ENCODE data around the gene TMEM240. TPM values are rescaled to one million over a fixed set of nuclear protein-coding genes. Genes with fewer than 3 reads are reported as not detected.

Gene TMEM240
- total RNA-seq, 1 experiment from 2014 or later: 0.87 TPM

DNA sequence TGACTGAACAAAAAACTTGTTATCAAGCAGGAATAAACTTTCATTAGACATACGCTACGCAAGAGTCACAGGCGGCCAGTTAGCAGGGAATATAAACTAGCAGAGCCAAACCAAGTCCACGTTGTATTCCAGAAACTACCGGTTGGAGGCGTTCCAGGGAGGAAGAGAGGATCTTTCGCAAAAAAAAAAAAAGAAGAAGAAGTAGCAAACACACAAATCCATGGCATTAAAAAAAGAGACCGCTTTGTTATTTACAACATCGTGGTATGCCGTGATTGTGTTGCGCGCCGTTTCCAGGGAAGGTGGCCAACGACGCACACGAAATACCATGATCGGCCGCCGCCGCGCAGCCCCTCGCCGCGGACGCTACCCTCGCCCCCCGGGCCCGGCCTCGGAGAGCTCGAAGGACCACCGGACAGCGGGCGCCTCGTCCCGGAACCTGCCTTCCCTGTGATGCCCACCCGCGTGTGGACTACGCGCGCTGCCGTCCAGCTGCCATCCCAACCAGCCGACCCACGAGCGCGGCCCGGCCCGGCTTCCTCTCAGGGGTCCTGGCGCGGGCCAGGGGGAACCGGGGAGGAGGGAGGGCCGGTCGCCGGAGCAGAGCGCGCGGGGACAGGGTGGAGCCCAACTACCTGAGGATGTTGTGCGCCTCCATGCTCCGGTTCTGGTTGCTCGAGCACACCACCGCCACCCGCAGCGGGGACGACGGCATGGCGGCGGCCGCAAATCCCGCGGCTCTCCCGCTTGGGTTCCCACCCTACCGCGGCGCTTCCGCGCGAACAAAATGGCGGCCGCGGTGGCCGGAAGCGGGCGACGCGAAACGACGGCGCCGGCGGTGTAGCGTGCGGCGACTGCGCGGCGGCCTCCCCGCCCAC, 33.7 kb upstream of the TMEM240 start:
- H3K9me2 ChIP-seq (replicated peaks; ENCODE audit: low read length): no peaks in the 10 kb centered on the region
- ATAC-seq (peak; percentile 70), DNase-seq (peak; percentile 63)
- TF ChIP-seq EZH2 (IDR thresholded peaks at IDR 0.05; ENCODE audit: low read length, unreplicated experiment): no peak
- TF ChIP-seq, protein P1, sequence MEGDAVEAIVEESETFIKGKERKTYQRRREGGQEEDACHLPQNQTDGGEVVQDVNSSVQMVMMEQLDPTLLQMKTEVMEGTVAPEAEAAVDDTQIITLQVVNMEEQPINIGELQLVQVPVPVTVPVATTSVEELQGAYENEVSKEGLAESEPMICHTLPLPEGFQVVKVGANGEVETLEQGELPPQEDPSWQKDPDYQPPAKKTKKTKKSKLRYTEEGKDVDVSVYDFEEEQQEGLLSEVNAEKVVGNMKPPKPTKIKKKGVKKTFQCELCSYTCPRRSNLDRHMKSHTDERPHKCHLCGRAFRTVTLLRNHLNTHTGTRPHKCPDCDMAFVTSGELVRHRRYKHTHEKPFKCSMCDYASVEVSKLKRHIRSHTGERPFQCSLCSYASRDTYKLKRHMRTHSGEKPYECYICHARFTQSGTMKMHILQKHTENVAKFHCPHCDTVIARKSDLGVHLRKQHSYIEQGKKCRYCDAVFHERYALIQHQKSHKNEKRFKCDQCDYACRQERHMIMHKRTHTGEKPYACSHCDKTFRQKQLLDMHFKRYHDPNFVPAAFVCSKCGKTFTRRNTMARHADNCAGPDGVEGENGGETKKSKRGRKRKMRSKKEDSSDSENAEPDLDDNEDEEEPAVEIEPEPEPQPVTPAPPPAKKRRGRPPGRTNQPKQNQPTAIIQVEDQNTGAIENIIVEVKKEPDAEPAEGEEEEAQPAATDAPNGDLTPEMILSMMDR (conservative IDR thresholded peaks at IDR 0.05; ENCODE audit: low read depth, low read length): peak; percentile 53
- H4K20me1 ChIP-seq (ENCODE audit: low read length): peaks cover 17% of the 10 kb centered on the region
- H3K27me3 ChIP-seq (ENCODE audit: low read length): no peaks in the 10 kb centered on the region
- peaks cover 24% of the 10 kb centered on the region; the same call in 1 of the 2 replicates for H3K36me3 ChIP-seq (ENCODE audit: low read depth, low read length)
- ChIA-PET CTCF (no interaction called here), POLR2A (ENCODE audit: unreplicated experiment) (interaction anchor here (0.6 kb wide), 1 partner anchor 586 kb away, joined by 3 read pairs; no protein-coding TSS in a partner anchor)
- intact Hi-C loops (cut with micrococcal nuclease): no loop called here
- peaks cover 17% of the 10 kb centered on the region for H3K4me1 ChIP-seq (ENCODE audit: insufficient read depth, low read length)
- H3K27ac ChIP-seq (ENCODE audit: low read length): peak overlapping the region; percentile 83
- H2AFZ ChIP-seq (ENCODE audit: low read length): peak overlapping the region; percentile 66
- no peaks in the 10 kb centered on the region for H3F3A ChIP-seq (ENCODE audit: low read length, unreplicated experiment)
- peaks cover 60% of the 10 kb centered on the region for H3K79me2 ChIP-seq (ENCODE audit: low read length)
- H3K4me3 ChIP-seq (ENCODE audit: low read length): peak overlapping the region; percentile 94
- peak overlapping the region; percentile 83 for H3K4me2 ChIP-seq (ENCODE audit: low read length)
- H3K9ac ChIP-seq (ENCODE audit: low read length): peak overlapping the region; percentile 100
- BruUV-seq (replicated peaks): no TSS peak
- H3K9me3 ChIP-seq (ENCODE audit: low read length): no peaks in the 10 kb centered on the region

DNA sequence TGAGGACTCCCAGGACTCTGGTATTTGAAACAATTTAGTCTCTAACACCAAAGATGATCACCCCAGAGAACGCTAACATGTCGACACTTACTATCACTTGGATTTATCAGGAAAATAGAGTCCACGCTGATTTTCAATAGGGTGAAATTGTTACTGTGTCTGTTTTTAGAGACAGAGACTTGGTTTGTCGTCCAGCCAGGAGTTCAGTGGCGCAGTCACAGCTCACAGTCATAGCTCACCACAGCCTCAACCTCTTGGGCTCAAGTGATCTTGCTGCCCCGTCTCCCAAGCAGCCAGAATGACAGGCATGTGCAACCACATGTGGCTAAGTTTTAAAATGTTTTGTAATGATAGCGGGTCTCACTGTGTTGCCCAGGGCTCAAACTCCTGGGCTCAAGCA, 28.9 kb upstream of the TMEM240 start:
- peaks cover 8% of the 10 kb centered on the region for H3K4me1 ChIP-seq (ENCODE audit: insufficient read depth, low read length)
- DNase-seq (no peak), ATAC-seq (no peak)
- H3K4me2 ChIP-seq (ENCODE audit: low read length): no peak overlapping the region
- H3K9ac ChIP-seq (ENCODE audit: low read length): no peak overlapping the region
- no peak overlapping the region for H2AFZ ChIP-seq (ENCODE audit: low read length)
- BruUV-seq (replicated peaks): no TSS peak
- ChIA-PET POLR2A (ENCODE audit: unreplicated experiment) (no interaction called here), CTCF (no interaction called here)
- no peaks in the 10 kb centered on the region for H3K9me3 ChIP-seq (ENCODE audit: low read length)
- peaks cover 46% of the 10 kb centered on the region for H3K36me3 ChIP-seq (ENCODE audit: low read depth, low read length)
- peaks cover 100% of the 10 kb centered on the region for H3K79me2 ChIP-seq (ENCODE audit: low read length)
- no peaks in the 10 kb centered on the region for H3K27me3 ChIP-seq (ENCODE audit: low read length)
- intact Hi-C loops (cut with micrococcal nuclease): no loop called here
- H3K9me2 ChIP-seq (replicated peaks; ENCODE audit: low read length): no peaks in the 10 kb centered on the region
- TF ChIP-seq EZH2phosphoT487 (IDR thresholded peaks at IDR 0.05; ENCODE audit: borderline replicate concordance, low read length) (no peak), EZH2 (IDR thresholded peaks at IDR 0.05; ENCODE audit: low read length, unreplicated experiment) (no peak)
- TF ChIP-seq, protein P1 (conservative IDR thresholded peaks at IDR 0.05; ENCODE audit: low read depth, low read length): no peak
- H3K27ac ChIP-seq (ENCODE audit: low read length): no peak overlapping the region
- H4K20me1 ChIP-seq (ENCODE audit: low read length): peaks cover 57% of the 10 kb centered on the region
- H3F3A ChIP-seq (ENCODE audit: low read length, unreplicated experiment): no peaks in the 10 kb centered on the region
- H3K4me3 ChIP-seq (ENCODE audit: low read length): no peak overlapping the region

DNA sequence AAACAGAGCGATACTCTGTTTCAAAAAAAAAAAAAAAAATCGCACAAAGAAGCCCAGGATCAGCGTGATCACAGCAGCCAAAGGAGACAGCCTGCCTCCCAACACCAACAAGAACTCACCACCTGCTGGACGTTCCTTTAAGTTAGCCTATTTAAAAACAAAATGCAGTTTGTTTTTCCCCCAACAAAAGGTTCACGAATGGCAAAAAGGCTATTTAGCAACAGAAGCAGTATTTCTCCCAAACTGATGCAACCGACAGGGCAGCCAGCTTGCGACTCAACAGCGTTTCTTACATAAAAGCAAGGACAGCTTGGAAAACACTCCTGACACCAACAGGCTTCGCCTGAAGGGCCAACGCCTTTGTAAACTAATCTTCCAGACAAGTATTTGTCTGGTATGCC, 27.5 kb upstream of the TMEM240 start:
- ChIA-PET POLR2A (ENCODE audit: unreplicated experiment) (interaction anchor here (0.7 kb wide), 1 partner anchor 310 kb away, joined by 6 read pairs; no protein-coding TSS in a partner anchor), CTCF (no interaction called here)
- no peak for TF ChIP-seq EZH2phosphoT487 (IDR thresholded peaks at IDR 0.05; ENCODE audit: borderline replicate concordance, low read length)
- no peak for TF ChIP-seq EZH2 (IDR thresholded peaks at IDR 0.05; ENCODE audit: low read length, unreplicated experiment)
- TF ChIP-seq, protein P1 (conservative IDR thresholded peaks at IDR 0.05; ENCODE audit: low read depth, low read length): no peak
- ATAC-seq (no peak), DNase-seq (no peak)
- Histone ChIP-seq H3K27ac (ENCODE audit: low read length) (no peak overlapping the region), H3K36me3 (ENCODE audit: low read depth, low read length) (peaks cover 60% of the 10 kb centered on the region), H2AFZ (ENCODE audit: low read length) (no peak overlapping the region), H3K4me1 (ENCODE audit: insufficient read depth, low read length) (peaks cover 5% of the 10 kb centered on the region), H3F3A (ENCODE audit: low read length, unreplicated experiment) (no peaks in the 10 kb centered on the region), H3K4me2 (ENCODE audit: low read length) (no peak overlapping the region), H4K20me1 (ENCODE audit: low read length) (peaks cover 69% of the 10 kb centered on the region), H3K9me3 (ENCODE audit: low read length) (no peaks in the 10 kb centered on the region), H3K9me2 (replicated peaks; ENCODE audit: low read length) (no peaks in the 10 kb centered on the region), H3K9ac (ENCODE audit: low read length) (no peak overlapping the region), H3K79me2 (ENCODE audit: low read length) (peaks cover 99% of the 10 kb centered on the region), H3K27me3 (ENCODE audit: low read length) (no peaks in the 10 kb centered on the region), H3K4me3 (ENCODE audit: low read length) (no peak overlapping the region)
- BruUV-seq (replicated peaks): no TSS peak
- intact Hi-C loops (cut with micrococcal nuclease): no loop called here

Data from PC-3 (cell line).